ENCODE results near the gene BLOC1S3.
"Not testable (repeated sequence)": the region's sequence is repeated elsewhere in the genome, so short reads cannot be mapped to it uniquely, and the experiment has no call there.

BLOC1S3 gene

GRCh38 chr19:45223879-45224278 is 45.3 kb downstream of the BLOC1S3 start:
- no peak for DNase-seq (ENCODE audit: low read depth)

GRCh38 chr19:45224645-45225044 is 46.1 kb downstream of the BLOC1S3 start:
- no peak for DNase-seq (ENCODE audit: low read depth)

- not testable (repeated sequence) for DNase-seq (ENCODE audit: low read depth)
These were observed 50.5 kb downstream of the BLOC1S3 start for GRCh38 chr19:45229056-45229455.
